Rectal smooth muscle tissue (tissue), 1 donor: ENCODE results near the gene PRDM11.
A peak's percentile ranks its signal among the peaks of the same experiment; 100 is the strongest.

Experiments used
- H3K27ac ChIP-seq: one replicate; pipeline ENCODE4 v1.7.0; 2013; ENCODE audit warnings: low read depth, low read length, inconsistent platforms
- H3K27me3 ChIP-seq: one replicate; pipeline ENCODE4 v1.7.0; 2013; ENCODE audit warnings: low read length; ENCODE audit not compliant: control insufficient read depth, insufficient read depth
- H3K36me3 ChIP-seq: one replicate; pipeline ENCODE4 v1.7.0; 2013; ENCODE audit warnings: low read length; ENCODE audit not compliant: control insufficient read depth, insufficient read depth
- H3K4me1 ChIP-seq: one replicate; pipeline ENCODE4 v1.7.0; 2013; ENCODE audit warnings: low read length; ENCODE audit not compliant: control insufficient read depth, insufficient read depth
- H3K4me3 ChIP-seq: one replicate; pipeline ENCODE4 v1.7.0; 2013; ENCODE audit warnings: low read length
- H3K9ac ChIP-seq: one replicate; pipeline ENCODE4 v1.7.0; 2013; ENCODE audit warnings: low read length

The PRDM11 gene

GRCh38 chr11:45155627-45156180 lies 9.3 kb downstream of the PRDM11 start:
- H3K9ac ChIP-seq = no peak overlapping the region
- no peak overlapping the region for H3K4me3 ChIP-seq
- no peak overlapping the region for H3K27ac ChIP-seq
- H3K4me1 ChIP-seq = peaks cover 29% of the 10 kb centered on the region
- H3K27me3 ChIP-seq = no peaks in the 10 kb centered on the region
- H3K36me3 ChIP-seq = no peaks in the 10 kb centered on the region

- Histone ChIP-seq H3K27ac (no peak overlapping the region), H3K4me3 (no peak overlapping the region), H3K4me1 (peaks cover 29% of the 10 kb centered on the region), H3K9ac (no peak overlapping the region), H3K27me3 (no peaks in the 10 kb centered on the region), H3K36me3 (no peaks in the 10 kb centered on the region)
Measured at GRCh38 chr11:45156201-45156600, 9.8 kb downstream of the PRDM11 start.

GRCh38 chr11:45156741-45157140 lies 10.3 kb downstream of the PRDM11 start:
- H3K4me1 ChIP-seq = peaks cover 31% of the 10 kb centered on the region
- H3K27ac ChIP-seq = no peak overlapping the region
- no peaks in the 10 kb centered on the region for H3K27me3 ChIP-seq
- no peak overlapping the region for H3K4me3 ChIP-seq
- no peak overlapping the region for H3K9ac ChIP-seq
- no peaks in the 10 kb centered on the region for H3K36me3 ChIP-seq

GRCh38 chr11:45157247-45158209 lies 11.1 kb downstream of the PRDM11 start:
- H3K27ac ChIP-seq = peak overlapping the region; percentile 83
- H3K9ac ChIP-seq = no peak overlapping the region
- H3K36me3 ChIP-seq = no peaks in the 10 kb centered on the region
- peaks cover 31% of the 10 kb centered on the region for H3K4me1 ChIP-seq
- H3K27me3 ChIP-seq = no peaks in the 10 kb centered on the region
- H3K4me3 ChIP-seq = no peak overlapping the region

GRCh38 chr11:45158210-45158731 lies 11.8 kb downstream of the PRDM11 start:
- Histone ChIP-seq H3K9ac (no peak overlapping the region), H3K4me1 (peaks cover 31% of the 10 kb centered on the region), H3K27ac (peak overlapping the region; percentile 83), H3K4me3 (no peak overlapping the region), H3K36me3 (no peaks in the 10 kb centered on the region), H3K27me3 (no peaks in the 10 kb centered on the region)

GRCh38 chr11:45158891-45159605 lies 12.6 kb downstream of the PRDM11 start:
- H3K9ac ChIP-seq = no peak overlapping the region
- peaks cover 32% of the 10 kb centered on the region for H3K4me1 ChIP-seq
- H3K4me3 ChIP-seq = no peak overlapping the region

GRCh38 chr11:45159781-45160365 lies 13.4 kb downstream of the PRDM11 start:
- H3K9ac ChIP-seq = no peak overlapping the region
- no peak overlapping the region for H3K4me3 ChIP-seq
- H3K4me1 ChIP-seq = peaks cover 29% of the 10 kb centered on the region
- H3K27ac ChIP-seq = peak overlapping the region; percentile 83
- H3K36me3 ChIP-seq = no peaks in the 10 kb centered on the region
- H3K27me3 ChIP-seq = no peaks in the 10 kb centered on the region

More at GRCh38 chr11:45158891-45159605, 12.6 kb downstream of the PRDM11 start:
- H3K27me3 ChIP-seq = no peaks in the 10 kb centered on the region
- H3K27ac ChIP-seq = peak overlapping the region; percentile 83
- H3K36me3 ChIP-seq = no peaks in the 10 kb centered on the region

GRCh38 chr11:45161252-45162063 lies 15.0 kb downstream of the PRDM11 start:
- Histone ChIP-seq H3K9ac (no peak overlapping the region), H3K27me3 (no peaks in the 10 kb centered on the region), H3K36me3 (no peaks in the 10 kb centered on the region), H3K4me3 (no peak overlapping the region), H3K4me1 (peaks cover 26% of the 10 kb centered on the region), H3K27ac (peak overlapping the region; percentile 16)

- no peak overlapping the region for H3K4me3 ChIP-seq
- H3K9ac ChIP-seq = no peak overlapping the region
- no peak overlapping the region for H3K27ac ChIP-seq
- peaks cover 25% of the 10 kb centered on the region for H3K4me1 ChIP-seq
- H3K36me3 ChIP-seq = no peaks in the 10 kb centered on the region
- no peaks in the 10 kb centered on the region for H3K27me3 ChIP-seq
Measured at GRCh38 chr11:45162064-45162375, 15.6 kb downstream of the PRDM11 start.

GRCh38 chr11:45162916-45163879 lies 16.8 kb downstream of the PRDM11 start:
- no peak overlapping the region for H3K9ac ChIP-seq
- H3K27ac ChIP-seq = no peak overlapping the region
- no peaks in the 10 kb centered on the region for H3K27me3 ChIP-seq
- H3K36me3 ChIP-seq = no peaks in the 10 kb centered on the region
- peaks cover 13% of the 10 kb centered on the region for H3K4me1 ChIP-seq
- no peak overlapping the region for H3K4me3 ChIP-seq
